ENCODE results near the gene SERPINH1.
A peak's percentile ranks its signal among the peaks of the same experiment; 100 is the strongest.

Gene SERPINH1

DNA sequence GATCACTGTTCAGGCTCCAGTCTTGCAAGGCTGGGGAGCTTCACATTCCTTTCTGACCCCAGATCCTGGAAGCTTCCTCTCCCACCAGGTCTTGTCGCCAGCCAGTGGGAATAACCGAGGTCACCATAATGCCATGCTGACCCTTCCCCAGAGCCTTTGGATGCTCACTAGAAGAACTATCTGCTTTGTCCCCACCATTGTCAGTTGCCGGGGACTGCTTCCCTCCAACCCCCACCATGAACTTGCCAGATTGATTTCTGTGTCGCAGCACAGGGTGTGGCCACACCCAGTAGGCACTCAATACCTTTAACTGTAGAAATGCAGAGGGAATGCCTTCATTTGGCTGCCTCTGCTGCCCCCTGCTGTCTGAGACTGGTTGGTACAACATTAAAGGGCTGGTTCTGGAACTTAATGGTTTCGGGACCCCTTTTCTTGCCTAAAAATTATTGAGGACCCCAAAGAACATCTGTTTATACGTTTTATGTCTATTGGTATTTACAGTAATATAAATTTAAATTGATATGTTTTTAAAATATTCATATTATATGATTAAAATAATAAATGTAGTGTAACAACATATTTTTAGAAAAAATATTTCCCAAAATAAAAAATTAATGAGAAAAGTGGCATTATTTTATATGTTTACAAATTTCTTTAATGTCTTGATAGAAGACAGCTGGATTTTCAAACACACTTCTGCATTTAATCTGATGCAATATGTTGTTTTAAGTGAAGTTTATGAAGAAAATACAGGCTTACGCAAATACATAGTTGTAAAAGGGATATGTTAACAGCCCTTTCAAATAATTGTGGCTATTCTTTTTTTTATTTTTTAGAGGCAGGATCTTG is 29.6 kb upstream of the SERPINH1 start:
- peak; percentile 64 for DNase-seq (ENCODE audit: low read depth)
- TF ChIP-seq, protein P1, sequence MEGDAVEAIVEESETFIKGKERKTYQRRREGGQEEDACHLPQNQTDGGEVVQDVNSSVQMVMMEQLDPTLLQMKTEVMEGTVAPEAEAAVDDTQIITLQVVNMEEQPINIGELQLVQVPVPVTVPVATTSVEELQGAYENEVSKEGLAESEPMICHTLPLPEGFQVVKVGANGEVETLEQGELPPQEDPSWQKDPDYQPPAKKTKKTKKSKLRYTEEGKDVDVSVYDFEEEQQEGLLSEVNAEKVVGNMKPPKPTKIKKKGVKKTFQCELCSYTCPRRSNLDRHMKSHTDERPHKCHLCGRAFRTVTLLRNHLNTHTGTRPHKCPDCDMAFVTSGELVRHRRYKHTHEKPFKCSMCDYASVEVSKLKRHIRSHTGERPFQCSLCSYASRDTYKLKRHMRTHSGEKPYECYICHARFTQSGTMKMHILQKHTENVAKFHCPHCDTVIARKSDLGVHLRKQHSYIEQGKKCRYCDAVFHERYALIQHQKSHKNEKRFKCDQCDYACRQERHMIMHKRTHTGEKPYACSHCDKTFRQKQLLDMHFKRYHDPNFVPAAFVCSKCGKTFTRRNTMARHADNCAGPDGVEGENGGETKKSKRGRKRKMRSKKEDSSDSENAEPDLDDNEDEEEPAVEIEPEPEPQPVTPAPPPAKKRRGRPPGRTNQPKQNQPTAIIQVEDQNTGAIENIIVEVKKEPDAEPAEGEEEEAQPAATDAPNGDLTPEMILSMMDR (IDR thresholded peaks at IDR 0.05; ENCODE audit: insufficient read depth, low read depth, low read length, missing control alignments), result peak; percentile 89

DNA sequence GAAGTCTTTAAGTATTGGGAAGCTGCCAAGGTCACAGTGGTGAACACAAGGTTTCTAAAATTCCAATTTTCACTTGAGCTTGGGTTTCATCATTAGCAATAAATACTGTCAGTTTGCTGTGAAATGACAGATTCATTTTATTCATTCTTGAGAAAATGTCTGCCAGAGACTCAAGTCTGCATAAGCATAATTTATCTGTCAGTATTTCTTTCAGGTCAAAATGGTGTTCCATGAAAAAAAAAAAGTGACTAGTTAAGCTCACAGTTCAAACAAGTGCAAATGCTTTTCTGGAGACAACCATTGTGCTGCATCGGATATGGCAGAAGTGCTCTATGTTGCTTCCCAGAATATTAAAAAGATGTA is 28.2 kb upstream of the SERPINH1 start:
- TF ChIP-seq, protein P1 (IDR thresholded peaks at IDR 0.05; ENCODE audit: insufficient read depth, low read depth, low read length, missing control alignments), result no peak

More for the DNA sequence above, 29.6 kb upstream of the SERPINH1 start:
- no peak overlapping the region for H3K4me3 ChIP-seq (ENCODE audit: low read length)

DNA sequence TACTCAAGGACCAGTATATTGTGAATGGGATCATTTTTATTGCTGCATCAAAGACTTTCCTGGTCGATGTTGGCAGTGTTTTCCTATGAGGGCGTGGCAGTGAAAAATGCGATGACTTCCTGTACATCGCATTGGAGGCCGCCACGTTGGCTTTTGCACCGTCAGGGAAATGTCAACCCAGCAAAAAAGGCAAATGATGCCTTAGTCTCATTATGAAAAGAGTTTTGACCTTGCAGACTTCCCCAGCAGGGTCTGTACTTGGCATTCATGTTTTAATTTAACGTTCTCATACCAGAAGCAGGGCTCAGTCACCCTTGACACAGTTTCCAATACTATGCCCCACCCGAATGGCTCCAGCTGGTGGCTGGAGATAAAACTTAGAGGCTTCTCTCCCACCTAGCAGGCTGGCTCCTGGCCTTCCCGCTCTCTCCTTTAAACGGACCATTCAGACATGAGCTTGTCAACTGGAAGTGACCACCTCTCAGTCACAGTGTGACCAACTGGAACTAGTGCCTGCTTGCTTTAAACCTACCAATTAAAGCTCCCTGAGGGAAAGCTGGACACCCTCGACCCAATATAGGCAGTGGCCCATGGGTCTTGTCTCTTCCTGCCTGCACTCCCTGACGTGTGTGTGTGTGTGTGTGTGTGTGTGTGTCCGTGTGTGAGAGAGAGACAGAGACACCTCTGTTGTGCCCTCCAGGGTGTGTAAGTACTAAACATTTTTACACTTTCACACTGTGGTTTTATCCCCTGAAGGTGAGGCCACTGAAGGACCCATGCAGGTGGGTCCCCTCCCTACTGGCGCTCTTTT is 27.6 kb upstream of the SERPINH1 start:
- DNase-seq (ENCODE audit: low read depth), result peak; percentile 34

More for the DNA sequence above, 28.2 kb upstream of the SERPINH1 start:
- H3K4me3 ChIP-seq (ENCODE audit: low read length), result no peak overlapping the region
- no peak for DNase-seq (ENCODE audit: low read depth)

DNA sequence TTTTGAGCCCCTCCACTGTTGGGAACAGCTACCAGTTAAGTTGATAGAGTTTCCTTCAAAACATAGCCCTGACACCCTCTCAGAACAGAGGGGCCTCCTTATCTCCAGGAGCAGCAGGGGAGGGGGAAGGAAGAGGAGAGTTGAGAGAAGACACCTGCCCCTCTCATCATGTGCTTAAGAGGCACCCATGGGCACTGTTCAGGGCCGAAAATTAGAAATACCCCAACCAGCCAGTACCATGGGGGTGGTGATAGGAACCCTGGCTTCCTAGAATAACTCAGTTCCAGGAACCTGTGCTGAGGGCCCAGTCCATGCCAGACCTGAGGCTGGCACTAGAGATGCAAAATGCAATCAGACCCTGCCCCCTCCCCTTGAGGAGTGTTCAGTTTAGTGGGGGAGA is 27.0 kb upstream of the SERPINH1 start:
- TF ChIP-seq, protein P1 (IDR thresholded peaks at IDR 0.05; ENCODE audit: insufficient read depth, low read depth, low read length, missing control alignments), result no peak
- no peak overlapping the region for H3K4me3 ChIP-seq (ENCODE audit: low read length)
- no peak for DNase-seq (ENCODE audit: low read depth)

More for the DNA sequence above, 27.6 kb upstream of the SERPINH1 start:
- TF ChIP-seq, protein P1 (IDR thresholded peaks at IDR 0.05; ENCODE audit: insufficient read depth, low read depth, low read length, missing control alignments), result no peak
- no peak overlapping the region for H3K4me3 ChIP-seq (ENCODE audit: low read length)

DNA sequence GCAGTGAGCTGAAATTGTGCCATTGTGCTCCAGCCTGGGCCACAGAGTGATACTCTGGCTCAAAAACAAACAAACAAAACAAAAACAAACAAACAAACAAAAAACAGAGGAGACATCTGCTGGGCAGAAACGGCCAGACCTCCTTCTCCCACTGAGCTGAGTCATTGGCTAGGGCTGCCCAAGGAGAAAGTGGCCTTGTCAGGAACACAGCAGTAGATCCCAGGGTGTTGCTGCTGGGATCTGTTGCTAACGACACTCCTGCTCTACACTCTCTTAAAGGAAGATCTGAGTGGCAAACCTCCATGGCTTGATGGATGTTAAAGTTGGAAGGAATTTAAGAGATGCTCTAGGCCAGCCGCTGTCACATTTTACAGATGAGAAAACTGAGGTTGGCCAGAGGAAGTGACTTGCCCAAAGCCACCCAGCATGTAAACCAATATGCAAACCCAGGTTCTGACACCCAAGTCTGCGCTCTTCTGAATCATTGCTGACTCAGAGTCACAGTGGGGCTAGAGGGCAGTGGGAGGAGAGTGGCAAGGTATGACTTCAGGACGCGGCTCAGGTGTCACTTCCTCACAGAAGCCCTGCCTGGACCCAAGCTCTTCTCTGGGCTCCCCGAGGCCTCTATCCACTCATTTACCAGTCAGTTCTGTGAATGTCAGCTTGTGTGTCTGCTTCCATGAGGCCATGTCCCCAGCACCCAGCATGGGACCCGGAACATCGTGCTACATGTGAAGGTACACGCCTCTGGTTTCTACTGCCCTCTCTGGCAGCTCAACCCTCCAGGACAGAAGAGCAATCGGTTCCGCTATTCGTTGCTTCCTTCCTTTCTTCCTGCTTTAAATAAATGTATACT is 25.0 kb upstream of the SERPINH1 start:
- H3K4me3 ChIP-seq (ENCODE audit: low read length), result no peak overlapping the region
- TF ChIP-seq, protein P1 (IDR thresholded peaks at IDR 0.05; ENCODE audit: insufficient read depth, low read depth, low read length, missing control alignments), result no peak
- DNase-seq (ENCODE audit: low read depth), result peak; percentile 84

DNA sequence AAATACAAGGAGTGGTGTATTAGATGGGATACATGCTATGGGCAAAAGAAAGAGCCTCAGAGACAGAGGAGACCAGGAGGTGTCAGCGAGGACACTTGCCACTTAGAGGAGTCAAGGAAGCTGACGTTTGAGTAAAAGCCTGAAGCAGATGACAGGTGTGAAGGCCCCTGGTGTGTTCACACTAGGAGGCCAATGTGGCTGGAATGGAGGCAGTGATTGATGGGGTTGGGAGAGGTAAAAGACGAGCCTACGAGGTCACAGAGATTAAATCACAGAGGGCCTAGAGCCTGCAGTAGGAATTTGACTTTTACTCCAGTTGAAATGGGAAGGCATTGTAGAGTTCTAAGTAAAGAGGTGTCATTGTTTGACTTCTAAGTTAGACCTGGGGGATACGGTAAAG is 24.3 kb upstream of the SERPINH1 start:
- DNase-seq (ENCODE audit: low read depth), result no peak
- no peak overlapping the region for H3K4me3 ChIP-seq (ENCODE audit: low read length)
- TF ChIP-seq, protein P1 (IDR thresholded peaks at IDR 0.05; ENCODE audit: insufficient read depth, low read depth, low read length, missing control alignments), result no peak

All from epithelial cell of esophagus (primary cell).